SK-N-MC (cell line): Measurements from ENCODE around the gene GOPC.

Experiments used
- EZH2 ChIP-seq: fragments of 200-600 bp; sonication (generic); IDR thresholded peaks from one replicate; pipeline ENCODE4 v1.6.1; 2017; ENCODE audit warnings: antibody characterized with exemption
- FOXP2 ChIP-seq: optimal IDR thresholded peaks from 2 replicates; pipeline ENCODE3; 2011; ENCODE audit warnings: mild to moderate bottlenecking, moderate library complexity; ENCODE audit not compliant: insufficient read depth; ENCODE audit errors: extremely low read length, control extremely low read depth
- POLR2AphosphoS5 ChIP-seq: IDR thresholded peaks from 2 replicates; pipeline ENCODE4 v1.6.1; 2012; ENCODE audit warnings: mild to moderate bottlenecking, low read depth, low read length, borderline replicate concordance

DNA sequence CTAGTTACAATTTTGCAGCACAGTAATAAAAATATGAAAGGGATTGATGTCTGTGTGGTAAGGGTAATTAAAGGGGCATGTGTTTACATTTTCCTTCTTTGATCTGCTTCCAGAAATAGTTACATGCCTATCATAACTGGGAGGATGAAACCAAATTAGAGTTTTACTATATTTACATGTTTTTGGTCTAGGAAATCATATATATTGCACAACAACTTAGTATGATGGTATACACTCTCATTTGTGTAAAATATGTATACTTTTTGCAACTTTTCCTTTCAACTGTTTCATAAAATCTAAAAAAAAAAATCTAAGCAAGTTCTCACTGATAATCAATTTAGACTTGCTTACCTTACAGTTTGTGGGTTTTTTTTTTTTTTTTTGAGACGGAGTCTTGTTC is 87.7 kb downstream of the GOPC start:
- no peak for TF ChIP-seq POLR2AphosphoS5
- no peak for TF ChIP-seq EZH2
- no peak for TF ChIP-seq FOXP2
